PC-9 (cell line): ENCODE measurements around the gene PLXNA1. TPM values are rescaled to one million over a fixed set of nuclear protein-coding genes. Genes with fewer than 3 reads are reported as not detected.

Source experiments
- BruUV-seq: library from RNA; stranded (reverse); fragments of 400-500 nt; replicated peaks from 2 replicates; lab custom pipeline; 2021; lab: Mats Ljungman, UMichigan
- CTCF ChIA-PET: fragments of 300-600 bp; sonication (Branson Sonifier 250); formaldehyde crosslinking; loops from one replicate; lab custom pipeline; 2022; ENCODE audit warnings: antibody characterized with exemption; lab: Charles Lee
- POLR2A ChIA-PET: fragments of 300-600 bp; sonication (Branson Sonifier 250); formaldehyde crosslinking; loops from one replicate; lab custom pipeline; 2022; ENCODE audit warnings: antibody characterized with exemption; ENCODE audit not compliant: unreplicated experiment; lab: Charles Lee
- DNase-seq, 2 experiments: peaks; one replicate each; pipeline versions ENCODE4 v3.0.0 to v3.0.0-alpha.2; 2015 to 2022; ENCODE audit warnings: mixed read lengths in 1 of 2
- H2AFZ ChIP-seq: fragments of 200-600 bp; sonication (generic); 2 replicates; pipeline ENCODE4 v1.8.1; 2017; ENCODE audit warnings: antibody characterized with exemption
- H3F3A ChIP-seq: fragments of 200-600 bp; sonication (generic); 2 replicates; pipeline ENCODE4 v1.8.1; 2017; ENCODE audit warnings: antibody characterized with exemption, mild to moderate bottlenecking, low read depth; ENCODE audit not compliant: insufficient read depth
- H3K27ac ChIP-seq: fragments of 200-600 bp; sonication (generic); 2 replicates; pipeline ENCODE4 v1.6.1; 2016; ENCODE audit warnings: mixed run types
- H3K27me3 ChIP-seq: fragments of 200-600 bp; sonication (generic); 2 replicates; pipeline ENCODE4 v1.6.1; 2016; ENCODE audit warnings: low read depth, mixed run types; ENCODE audit not compliant: insufficient read depth
- H3K36me3 ChIP-seq: fragments of 200-600 bp; sonication (generic); 2 replicates; pipeline ENCODE4 v1.6.1; 2016; ENCODE audit warnings: low read depth, mixed run types
- H3K4me1 ChIP-seq: fragments of 200-600 bp; sonication (generic); replicated peaks from 2 replicates; pipeline ENCODE4 v1.6.1; 2016; ENCODE audit warnings: mixed run types; ENCODE audit not compliant: insufficient read depth
- H3K4me2 ChIP-seq: fragments of 200-600 bp; sonication (generic); 2 replicates; pipeline ENCODE4 v1.6.1; 2017; ENCODE audit warnings: mixed run types
- H3K4me3 ChIP-seq: fragments of 200-600 bp; sonication (generic); 2 replicates; pipeline ENCODE4 v1.6.1; 2016; ENCODE audit warnings: mixed run types
- H3K79me2 ChIP-seq: fragments of 200-600 bp; sonication (generic); 2 replicates; pipeline ENCODE4 v1.6.1; 2017; ENCODE audit warnings: low read depth, mixed run types
- H3K9me2 ChIP-seq: fragments of 200-600 bp; sonication (generic); 2 replicates; pipeline ENCODE4 v1.8.1; 2017; ENCODE audit warnings: mild to moderate bottlenecking; ENCODE audit not compliant: insufficient read depth
- H3K9me3 ChIP-seq: fragments of 200-600 bp; sonication (generic); 2 replicates; pipeline ENCODE4 v1.8.1; 2016; ENCODE audit warnings: low read depth; ENCODE audit not compliant: insufficient read depth
- H4K20me1 ChIP-seq: fragments of 200-600 bp; sonication (generic); 2 replicates; pipeline ENCODE4 v1.8.1; 2017; ENCODE audit not compliant: insufficient read depth
- CTCF ChIP-seq: fragments of 200-600 bp; sonication (generic); conservative IDR thresholded peaks from 2 replicates; pipeline ENCODE4 v1.6.1; 2017; ENCODE audit warnings: mixed run types, antibody characterized with exemption, mild to moderate bottlenecking, moderate library complexity
- EZH2 ChIP-seq: fragments of 200-600 bp; sonication (generic); IDR thresholded peaks from 2 replicates; pipeline ENCODE4 v1.8.0; 2017; ENCODE audit warnings: antibody characterized with exemption, low read depth
- intact Hi-C: fragments of 100-400 bp; cut with micrococcal nuclease; formaldehyde crosslinking; loops from one replicate; pipeline ENCODE4 v1.10.0; 2022; ENCODE audit not compliant: unreplicated experiment
- total RNA-seq: library from RNA; stranded (reverse); gene quantifications from 2 replicates; pipeline ENCODE4 v1.2.3, GENCODE V29; 2021

The PLXNA1 gene
- total RNA-seq, 1 experiment from 2014 or later, result 88.2 TPM

- POLR2A ChIA-PET, result no interaction called here
- Histone ChIP-seq H3K4me2 (peak overlapping the region; percentile 26; the same call in 1 of the 2 replicates), H4K20me1 (no peaks in the 10 kb centered on the region), H2AFZ (no peak overlapping the region), H3K9me3 (no peaks in the 10 kb centered on the region), H3K27ac (peak overlapping the region; percentile 56), H3F3A (no peaks in the 10 kb centered on the region), H3K79me2 (no peaks in the 10 kb centered on the region), H3K27me3 (no peaks in the 10 kb centered on the region), H3K4me1 (peaks cover 10% of the 10 kb centered on the region), H3K4me3 (no peak overlapping the region), H3K36me3 (no peaks in the 10 kb centered on the region), H3K9me2 (no peaks in the 10 kb centered on the region)
- no TSS peak for BruUV-seq
- intact Hi-C loops, result no loop called here
- CTCF ChIA-PET, result no interaction called here
- no peak for DNase-seq
- TF ChIP-seq CTCF (no peak), EZH2 (no peak)
These were observed 28.5 kb downstream of the PLXNA1 start for GRCh38 chr3:127011270-127011992.

GRCh38 chr3:127012091-127012490 lies 29.2 kb downstream of the PLXNA1 start:
- ChIA-PET CTCF (no interaction called here), POLR2A (no interaction called here)
- no peaks in the 10 kb centered on the region for H3F3A ChIP-seq
- H3K4me3 ChIP-seq, result no peak overlapping the region
- H3K27me3 ChIP-seq, result no peaks in the 10 kb centered on the region
- H3K4me1 ChIP-seq, result peaks cover 7% of the 10 kb centered on the region
- H4K20me1 ChIP-seq, result no peaks in the 10 kb centered on the region
- DNase-seq, result no peak
- H3K27ac ChIP-seq, result peak overlapping the region; percentile 56; the same call in 1 of the 2 replicates
- H3K9me3 ChIP-seq, result no peaks in the 10 kb centered on the region
- no peaks in the 10 kb centered on the region for H3K36me3 ChIP-seq
- no peak overlapping the region for H3K4me2 ChIP-seq
- BruUV-seq, result no TSS peak
- H2AFZ ChIP-seq, result no peak overlapping the region
- no peaks in the 10 kb centered on the region for H3K79me2 ChIP-seq
- intact Hi-C loops, result no loop called here
- TF ChIP-seq EZH2 (no peak), CTCF (no peak)
- no peaks in the 10 kb centered on the region for H3K9me2 ChIP-seq

- no peak for TF ChIP-seq EZH2
- no peak for TF ChIP-seq CTCF
- H3K79me2 ChIP-seq, result no peaks in the 10 kb centered on the region
- no peak for DNase-seq
These were observed 30.3 kb downstream of the PLXNA1 start for GRCh38 chr3:127013181-127013580.

More at GRCh38 chr3:127013181-127013580, 30.3 kb downstream of the PLXNA1 start:
- H3K36me3 ChIP-seq, result no peaks in the 10 kb centered on the region
- no peaks in the 10 kb centered on the region for H3K9me2 ChIP-seq
- H2AFZ ChIP-seq, result no peak overlapping the region
- H3K4me2 ChIP-seq, result no peak overlapping the region
- no peaks in the 10 kb centered on the region for H4K20me1 ChIP-seq
- no peaks in the 10 kb centered on the region for H3K9me3 ChIP-seq
- H3K4me3 ChIP-seq, result no peak overlapping the region
- no peaks in the 10 kb centered on the region for H3K27me3 ChIP-seq
- BruUV-seq, result no TSS peak
- H3K4me1 ChIP-seq, result peaks cover 7% of the 10 kb centered on the region
- CTCF ChIA-PET, result no interaction called here
- H3K27ac ChIP-seq, result no peak overlapping the region
- no peaks in the 10 kb centered on the region for H3F3A ChIP-seq
- intact Hi-C loops, result no loop called here
- POLR2A ChIA-PET, result no interaction called here
